Amygdala (tissue), 56 donors: ENCODE results near the gene MMP14.
"Not testable (repeated sequence)": the region's sequence is repeated elsewhere in the genome, so short reads cannot be mapped to it uniquely, and the experiment has no call there.

ENCODE experiments used
- DNase-seq, 56 donors: peaks; one replicate each; lab custom pipeline; 2025; lab: John Stamatoyannopoulos, UW

MMP14 gene

GRCh38 chr14:22836301-22837113, at the start of gene MMP14:
Gene MMP14 (plus strand): TSS chr14:22836585. CDS start chr14:22836818, 233 bp downstream.
- DNase-seq, result peak in 3 of 56 donors; percentile 16 to 24 (median 18)

- no peak for DNase-seq
Measured at GRCh38 chr14:22786685-22787084, 49.7 kb upstream of the MMP14 start.

- DNase-seq, result no peak
Measured at GRCh38 chr14:22791301-22791700, 45.1 kb upstream of the MMP14 start.

- DNase-seq, result no peak
Measured at GRCh38 chr14:22792158-22792557, 44.2 kb upstream of the MMP14 start.

- DNase-seq, result not testable (repeated sequence)
Measured at GRCh38 chr14:22793550-22793949, 42.8 kb upstream of the MMP14 start.

- no peak for DNase-seq
Measured at GRCh38 chr14:22793976-22794375, 42.4 kb upstream of the MMP14 start.

GRCh38 chr14:22794551-22794951, 41.8 kb upstream of the MMP14 start:
- no peak for DNase-seq

GRCh38 chr14:22796087-22796707, 40.2 kb upstream of the MMP14 start:
- no peak for DNase-seq

- DNase-seq, result no peak
Measured at GRCh38 chr14:22797017-22797917, 39.1 kb upstream of the MMP14 start.

GRCh38 chr14:22798528-22798927, 37.9 kb upstream of the MMP14 start:
- no peak for DNase-seq

GRCh38 chr14:22800346-22800745, 36.0 kb upstream of the MMP14 start:
- DNase-seq, result no peak

GRCh38 chr14:22801716-22802115, 34.7 kb upstream of the MMP14 start:
- DNase-seq, result no peak

- DNase-seq, result no peak
Measured at GRCh38 chr14:22802860-22803686, 33.3 kb upstream of the MMP14 start.

- no peak for DNase-seq
Measured at GRCh38 chr14:22803687-22803974, 32.8 kb upstream of the MMP14 start.

- not testable (repeated sequence) for DNase-seq
Measured at GRCh38 chr14:22805235-22805634, 31.1 kb upstream of the MMP14 start.

- no peak for DNase-seq
Measured at GRCh38 chr14:22807432-22808087, 28.8 kb upstream of the MMP14 start.

GRCh38 chr14:22808388-22809209, 27.8 kb upstream of the MMP14 start:
- no peak for DNase-seq

- no peak for DNase-seq
Measured at GRCh38 chr14:22811722-22812121, 24.7 kb upstream of the MMP14 start.

GRCh38 chr14:22812744-22813143, 23.6 kb upstream of the MMP14 start:
- DNase-seq, result no peak
